ENCODE data around the gene ESRP2.

ESRP2 gene

DNA sequence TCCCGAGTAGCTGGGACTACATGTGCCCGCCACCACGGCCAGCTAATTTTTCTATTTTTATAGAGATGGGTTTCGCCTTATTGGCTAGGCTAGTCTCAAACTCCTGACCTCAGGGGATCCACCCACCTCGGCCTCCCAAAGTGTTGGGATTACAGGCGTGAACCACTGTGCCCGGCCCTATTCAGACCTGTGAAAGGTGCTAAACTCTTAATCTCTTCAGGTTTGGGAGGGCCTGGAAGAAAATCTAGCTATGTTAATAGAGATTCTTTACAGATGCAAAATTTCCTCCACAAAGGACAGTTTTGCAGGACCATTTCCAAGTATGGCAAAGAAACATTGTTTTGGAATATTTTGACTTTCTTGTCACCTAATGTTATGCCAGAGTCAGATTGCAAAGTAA lies 6.2 kb upstream of the ESRP2 start:
- DNase-seq = no peak

DNA sequence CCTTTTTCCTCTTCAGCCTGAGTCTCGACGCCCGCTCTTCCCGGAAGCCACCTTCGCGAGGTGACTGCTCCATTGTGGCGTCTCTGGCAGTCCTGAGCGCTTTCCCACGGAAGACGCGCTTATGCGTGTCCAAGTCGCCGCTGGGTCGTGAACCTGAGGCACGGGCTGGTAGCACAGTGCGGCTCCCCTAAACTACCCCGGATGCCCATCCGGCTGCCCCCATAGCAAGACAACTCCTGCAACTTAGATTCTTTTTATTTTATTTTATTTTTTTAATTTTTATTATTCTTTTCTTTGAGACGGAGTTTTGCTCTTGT lies 2.1 kb upstream of the ESRP2 start:
- no peak for DNase-seq

DNA sequence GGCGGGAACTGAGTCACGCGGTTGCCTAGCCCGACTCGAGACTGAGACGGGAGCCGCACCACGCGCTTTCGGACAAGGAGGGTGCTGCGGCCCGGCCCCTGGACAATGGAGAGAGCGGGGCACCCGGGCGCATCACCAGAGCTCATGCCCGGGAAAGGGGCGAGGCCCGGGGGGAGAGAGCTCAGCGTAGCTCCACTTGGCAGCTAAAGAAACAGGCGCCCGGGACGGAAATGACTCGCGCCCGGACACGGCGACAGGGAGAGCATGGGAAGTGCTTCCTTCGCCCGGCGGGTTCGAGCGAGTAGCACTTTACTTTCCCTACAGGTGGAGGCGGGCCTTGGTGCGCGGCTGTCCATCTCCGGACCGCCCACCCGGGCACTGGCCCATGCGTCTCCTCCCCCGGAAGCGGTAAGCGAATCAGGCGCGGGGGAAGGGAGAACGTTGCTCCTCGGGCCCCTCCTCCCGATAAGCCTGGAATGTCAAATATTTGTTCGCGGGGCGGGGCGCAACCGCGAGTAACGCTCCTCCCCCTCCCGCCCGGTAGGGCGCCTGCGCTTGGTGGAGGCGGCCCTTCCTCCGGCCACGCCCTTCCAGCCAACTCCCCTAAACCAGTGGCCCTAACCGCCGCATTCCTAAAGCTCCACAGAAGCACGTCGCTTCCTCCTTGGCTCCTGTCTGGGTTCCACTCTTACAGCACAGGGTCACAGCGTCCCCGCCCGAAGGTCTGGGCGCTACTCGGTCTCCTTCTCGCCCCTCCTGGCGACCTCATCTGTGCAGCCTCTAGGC lies 1.5 kb upstream of the ESRP2 start:
- DNase-seq = peak in 55 of 56 donors; percentile 64 to 96 (median 90)

DNA sequence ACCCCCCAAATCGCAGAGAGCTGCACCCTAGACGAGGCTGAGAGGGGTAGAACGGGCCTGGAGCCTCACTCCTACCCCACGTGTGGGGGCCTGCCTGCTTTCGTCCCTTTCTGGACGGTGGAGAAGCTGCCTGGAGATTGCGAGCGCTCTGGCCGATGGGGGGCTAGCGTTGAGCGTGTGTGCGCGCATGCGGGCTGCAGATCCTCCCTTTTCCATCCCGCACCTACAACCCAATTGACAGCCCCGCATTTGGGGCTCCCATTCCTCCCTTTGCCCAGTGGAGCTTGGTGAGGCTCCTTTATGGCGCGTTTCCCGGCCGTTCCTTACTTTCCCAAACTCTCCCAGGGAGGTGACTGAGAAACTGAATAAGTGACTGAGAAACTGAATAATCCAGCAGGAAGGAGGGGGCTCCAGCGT lies 907 bp upstream of the ESRP2 start:
- peak in 3 of 56 donors; percentile 39 to 57 (median 52) for DNase-seq

DNA sequence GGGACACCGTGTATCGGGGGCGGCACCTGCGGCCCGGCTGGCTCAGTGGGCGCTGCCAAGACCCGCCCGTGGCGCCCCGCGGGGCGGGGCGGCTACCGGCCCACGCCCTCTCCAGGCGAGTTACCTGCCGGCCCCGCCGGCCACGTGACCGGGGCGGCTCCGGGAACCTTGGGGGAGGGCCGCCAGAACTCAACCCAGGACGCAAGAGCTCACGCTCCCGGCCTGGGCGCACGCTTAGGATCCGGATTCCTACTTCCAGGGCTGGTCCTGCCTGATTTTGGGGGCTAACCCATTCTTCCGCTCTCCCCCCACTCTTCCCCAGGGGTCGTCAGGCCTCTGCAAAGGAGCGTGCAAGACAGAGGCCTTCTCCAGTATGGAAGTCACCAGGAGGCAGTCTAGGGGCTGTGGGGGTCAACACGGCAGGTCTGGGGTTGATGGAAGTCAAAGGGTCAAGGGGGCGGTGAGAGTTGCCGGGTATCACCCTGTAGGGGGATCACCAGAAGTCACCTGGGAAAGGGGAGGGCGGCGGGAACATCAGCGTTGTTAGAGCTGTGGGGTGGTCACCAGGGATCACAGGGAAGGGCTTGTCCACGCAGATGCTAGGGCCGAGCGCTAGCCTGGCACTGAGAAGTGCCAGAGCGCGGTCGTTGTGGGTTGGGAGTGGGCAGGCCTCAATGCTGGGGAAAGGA lies 354 bp upstream of the ESRP2 start:
- DNase-seq = peak in 1 of 56 donors; percentile 58

DNA sequence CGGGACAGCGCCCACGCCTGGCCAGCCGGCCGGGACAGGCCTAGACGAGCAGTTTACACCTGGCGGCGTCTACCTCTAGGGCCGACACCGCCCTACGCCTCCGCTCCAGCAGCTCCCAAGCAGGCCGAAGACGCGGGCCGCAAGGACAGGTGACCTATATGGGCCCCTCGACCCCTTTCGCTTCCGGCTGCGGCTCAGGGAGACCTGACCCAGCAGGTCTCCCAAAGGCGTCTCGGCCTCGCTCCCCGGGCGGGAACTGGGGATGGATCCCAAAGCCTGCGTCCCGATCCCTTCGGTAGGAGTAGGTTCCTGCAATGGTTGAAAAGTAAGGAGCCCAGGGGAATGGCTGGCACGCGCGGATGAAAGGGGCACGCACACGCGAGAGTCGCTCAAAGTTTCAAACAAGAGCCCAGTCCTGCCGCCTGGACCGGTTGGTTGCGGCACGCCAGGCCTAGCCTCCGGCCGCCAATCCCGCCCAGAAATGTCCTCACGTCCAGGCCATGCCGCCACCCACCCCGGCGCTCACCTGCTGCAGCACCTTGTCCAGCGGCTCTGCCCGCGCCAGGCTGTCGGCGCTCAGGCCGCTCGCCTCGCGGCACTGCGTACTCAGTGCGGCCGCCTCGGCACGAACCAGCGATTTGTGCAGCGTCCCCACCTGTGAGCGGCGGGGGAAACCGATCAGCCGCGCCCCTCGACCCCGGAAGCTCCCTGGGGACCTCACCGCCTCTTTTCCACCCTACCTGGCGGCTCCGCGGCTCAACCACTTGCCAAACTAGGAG lies 630 bp downstream of the ESRP2 start:
- DNase-seq = no peak

DNA sequence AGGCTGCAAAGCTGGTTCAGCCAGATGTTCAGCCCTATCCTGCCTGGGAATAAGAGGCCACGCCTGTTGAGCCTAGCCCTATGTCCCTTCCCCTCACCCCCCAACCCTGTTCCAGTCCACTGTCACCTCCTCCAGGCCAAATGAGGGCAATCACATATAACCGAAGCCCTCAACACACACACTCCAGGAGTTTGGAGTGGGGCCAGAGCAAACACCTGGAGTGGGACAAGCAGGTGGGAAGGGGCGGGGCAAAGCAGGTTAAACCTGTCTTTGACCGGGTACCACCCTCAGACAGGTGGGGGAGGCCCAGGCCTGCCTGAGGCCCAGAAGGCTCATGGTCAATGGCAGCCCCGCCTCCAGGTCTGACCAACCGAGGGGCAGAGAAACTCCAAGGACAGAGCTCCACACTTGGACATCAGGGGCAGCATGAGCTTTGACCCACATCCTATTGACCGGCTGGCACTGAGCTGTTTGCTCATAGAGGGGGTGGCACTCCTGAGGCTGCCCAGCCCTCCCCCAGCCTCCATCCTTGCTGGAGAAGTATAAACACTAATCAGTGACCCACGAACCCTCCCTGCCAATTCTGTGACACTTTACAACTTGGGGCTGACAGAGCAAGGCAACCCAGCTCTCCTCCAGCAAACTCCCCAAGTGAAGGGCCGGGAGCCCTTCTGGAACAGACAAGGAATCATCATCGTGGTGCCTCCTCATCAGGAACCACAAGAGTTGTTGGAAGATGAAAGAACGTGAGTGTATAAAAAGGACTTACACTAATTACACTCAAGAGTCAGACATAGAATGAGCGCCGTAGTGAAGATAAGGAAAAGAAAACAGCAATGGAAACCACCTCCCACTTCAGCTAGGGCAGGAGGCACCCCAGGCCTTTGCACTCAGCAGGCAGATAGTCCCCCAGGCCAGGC lies 1.5 kb downstream of the ESRP2 start:
- DNase-seq = no peak

DNA sequence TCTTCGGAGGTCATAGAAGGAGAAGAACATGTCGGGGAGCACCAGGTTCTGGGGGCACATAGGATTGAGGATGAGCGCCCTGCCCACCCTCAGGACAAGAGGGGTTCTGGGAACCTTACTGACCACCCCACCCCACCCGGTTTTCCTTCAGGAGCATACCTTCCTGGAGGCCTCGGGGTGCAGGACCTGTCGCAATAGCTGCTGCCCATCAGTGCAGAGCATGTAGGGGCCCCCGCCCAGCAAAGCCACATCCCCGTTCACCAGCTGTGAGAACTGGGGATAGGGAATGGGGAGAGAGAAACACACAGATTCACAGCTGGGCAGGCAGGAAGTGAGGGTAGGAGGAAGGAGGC lies 2.1 kb downstream of the ESRP2 start:
- no peak for DNase-seq

DNA sequence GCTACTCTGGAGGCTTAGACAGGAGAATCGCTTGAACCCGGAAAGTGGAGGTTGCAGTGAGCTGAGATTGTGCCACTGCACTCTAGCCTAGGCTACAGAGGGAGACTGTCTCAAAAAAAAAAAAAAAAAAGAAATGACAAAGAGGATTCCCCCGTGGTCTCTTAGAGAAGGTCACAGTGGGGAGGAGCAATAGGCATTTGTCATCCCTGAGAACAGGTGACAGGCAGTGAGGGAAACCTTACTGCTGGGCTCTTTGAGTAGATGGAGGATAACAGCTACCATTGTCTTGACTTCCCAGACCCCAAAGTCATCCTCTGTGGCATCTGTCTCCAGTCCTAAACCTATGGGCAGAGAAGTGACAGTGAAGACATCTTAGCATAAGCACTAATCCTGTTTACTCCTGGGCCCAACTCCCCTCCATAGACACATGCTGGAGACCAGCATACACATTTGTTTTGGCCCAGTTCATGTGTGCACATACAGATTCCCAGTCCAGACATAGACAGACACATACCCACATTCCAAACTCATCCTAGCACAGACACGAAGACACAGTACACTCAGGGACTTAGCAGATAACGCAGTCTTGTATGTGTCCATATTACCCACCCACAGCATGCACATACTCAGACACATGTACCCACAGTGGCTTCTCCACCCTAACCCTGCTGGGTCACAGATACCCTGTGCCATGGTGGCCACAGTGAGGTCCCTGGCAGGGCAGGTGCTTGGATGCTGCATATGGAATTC lies 2.7 kb downstream of the ESRP2 start:
- no peak for DNase-seq

DNA sequence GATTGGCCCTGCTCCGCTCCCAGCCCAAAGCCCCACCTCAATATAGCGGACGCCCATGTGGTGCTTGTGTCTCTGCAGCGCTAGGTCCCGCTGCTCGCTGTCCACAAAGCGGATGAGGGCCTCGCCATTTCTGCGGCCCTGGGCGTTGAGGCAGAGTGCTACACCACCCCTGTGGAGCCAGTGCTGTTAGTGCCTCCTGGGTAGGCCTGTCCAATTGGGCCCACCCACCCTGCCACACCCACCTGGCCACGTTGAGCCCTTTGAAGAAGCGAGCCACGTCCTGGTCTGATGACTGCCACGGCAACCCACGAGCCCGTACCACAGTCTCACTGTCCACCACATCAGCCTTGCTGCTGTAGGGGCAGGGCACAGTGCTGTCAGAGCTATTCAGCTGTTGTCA lies 3.6 kb downstream of the ESRP2 start:
- DNase-seq = no peak

DNA sequence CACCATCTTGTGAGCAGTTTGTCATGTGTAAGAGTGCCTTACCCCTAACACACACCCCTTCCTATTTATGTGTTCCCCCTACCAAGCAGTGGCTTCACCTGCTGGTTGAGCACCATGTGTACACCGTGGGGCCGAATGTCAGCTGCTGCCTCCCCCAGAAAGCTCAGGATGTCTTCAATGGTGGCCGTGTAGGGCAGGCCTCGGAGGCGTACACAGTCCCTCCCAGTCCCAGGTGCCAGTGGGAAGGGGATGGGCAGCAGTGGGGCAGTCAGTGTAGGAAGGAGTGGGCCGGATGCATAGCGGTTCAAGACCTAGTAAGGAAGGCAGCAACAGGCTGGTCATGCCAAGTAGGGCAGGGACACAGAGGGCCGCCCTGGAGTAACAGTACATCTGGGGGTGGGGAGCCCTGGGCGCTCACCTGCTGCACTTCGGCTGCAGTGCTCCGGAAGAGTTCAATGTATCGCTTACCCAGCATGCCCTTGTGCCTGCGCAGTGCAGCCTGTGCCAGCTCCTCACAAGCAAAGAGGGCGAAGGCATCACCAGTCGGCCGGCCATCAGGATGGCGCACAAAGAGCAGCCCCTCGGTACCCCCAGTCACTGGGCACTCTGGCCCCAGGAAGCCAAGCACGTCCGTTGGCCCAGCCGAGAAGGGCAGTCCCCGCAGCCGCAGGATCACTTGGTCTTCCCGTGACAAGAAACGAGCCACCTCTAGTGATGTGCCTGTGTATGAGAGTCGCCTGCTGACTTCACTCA lies 4.4 kb downstream of the ESRP2 start:
- DNase-seq = no peak

DNA sequence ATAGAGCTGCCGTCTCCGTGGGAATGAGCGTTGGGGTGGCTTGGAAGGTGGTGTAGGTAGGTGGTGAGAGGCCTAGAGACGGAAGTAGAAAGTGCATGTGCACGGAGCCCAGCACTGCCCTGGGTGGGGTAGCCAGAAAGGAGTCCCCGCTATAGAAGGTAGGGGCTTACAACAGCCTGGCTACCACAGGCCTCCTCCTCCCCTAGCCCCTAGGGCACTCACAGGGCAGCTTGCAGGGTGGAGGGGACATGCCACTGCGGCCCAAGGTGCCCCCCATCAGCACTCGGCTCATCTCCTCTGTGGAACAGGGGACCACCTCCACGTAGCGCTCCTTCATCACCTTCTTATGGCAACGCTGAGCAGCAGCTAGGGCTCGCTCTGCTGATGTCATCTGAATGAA lies 5.0 kb downstream of the ESRP2 start:
- DNase-seq = no peak

DNA sequence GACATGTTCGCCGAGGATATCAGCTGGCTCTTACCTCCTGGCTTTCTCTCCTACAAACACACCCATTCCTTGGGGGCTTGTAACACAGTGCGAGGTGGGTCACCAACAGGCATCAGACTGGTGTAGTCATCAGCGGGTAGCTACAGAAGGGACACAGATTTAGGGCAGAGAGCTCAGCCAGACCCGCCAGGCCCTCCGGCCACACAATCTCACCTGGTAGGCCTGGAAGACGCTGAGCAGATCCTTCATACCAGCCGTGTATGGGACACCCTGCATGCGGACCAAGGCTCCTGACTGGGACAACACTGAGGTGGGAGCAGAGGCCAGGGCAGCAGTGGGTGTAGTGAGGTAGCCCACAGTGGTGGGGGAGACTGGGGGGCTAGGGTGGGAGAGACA lies 5.8 kb downstream of the ESRP2 start:
- no peak for DNase-seq

DNA sequence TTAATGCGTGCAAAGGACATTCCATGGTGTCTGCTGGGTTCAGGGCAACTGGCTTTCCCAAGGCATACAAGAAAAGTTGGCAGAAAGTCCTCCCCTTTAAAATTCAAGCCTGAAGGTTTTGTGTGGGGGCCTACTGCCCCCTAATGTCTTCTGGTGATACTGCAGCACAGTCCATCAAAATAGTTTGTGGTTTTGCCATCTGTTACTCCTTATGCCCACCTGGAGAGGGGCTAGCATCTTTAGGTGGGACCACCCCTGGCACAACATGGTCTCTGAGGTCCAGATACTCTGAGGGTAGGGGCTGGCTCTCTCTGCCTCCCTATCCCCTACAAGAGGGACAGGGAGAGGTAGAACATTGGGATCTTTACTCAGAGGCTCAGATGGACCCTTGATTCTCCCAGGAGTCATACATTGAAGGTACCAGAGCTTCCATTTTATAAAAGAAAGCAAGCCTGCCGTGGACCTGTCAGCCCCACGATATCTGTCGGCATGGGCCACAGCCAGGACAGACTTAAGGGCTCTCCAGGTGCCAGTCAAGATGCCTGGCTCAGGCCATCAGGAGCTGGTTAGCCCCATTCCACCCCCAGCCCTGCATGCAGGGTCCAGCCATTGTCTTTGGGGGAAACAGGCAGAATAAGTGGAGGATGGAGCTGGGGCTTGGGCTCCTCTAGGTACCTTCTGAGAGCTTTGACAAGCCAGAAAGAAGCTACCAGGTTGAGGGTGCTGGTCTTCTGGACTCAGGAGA lies 6.3 kb downstream of the ESRP2 start:
- peak in 31 of 56 donors; percentile 11 to 67 (median 31) for DNase-seq

DNA sequence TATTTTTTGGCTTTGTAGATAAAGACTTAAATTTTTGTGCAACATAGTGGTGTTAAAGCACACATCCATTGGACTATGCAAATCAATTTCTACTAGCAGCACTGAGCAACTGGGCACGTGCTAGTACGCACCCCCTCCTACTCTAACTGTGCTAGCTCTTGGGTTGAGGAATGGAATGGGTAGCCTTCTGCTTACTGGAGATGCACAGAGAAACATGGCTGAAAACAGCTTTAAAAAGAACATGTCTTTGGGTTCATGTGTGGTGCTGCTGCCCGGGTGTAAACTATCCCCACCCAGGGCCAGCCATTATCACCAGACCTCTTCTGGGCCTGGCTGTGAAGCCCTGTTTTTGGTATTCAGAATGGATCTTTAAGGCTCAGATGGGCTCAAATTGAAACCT lies 7.3 kb downstream of the ESRP2 start:
- DNase-seq = no peak

DNA sequence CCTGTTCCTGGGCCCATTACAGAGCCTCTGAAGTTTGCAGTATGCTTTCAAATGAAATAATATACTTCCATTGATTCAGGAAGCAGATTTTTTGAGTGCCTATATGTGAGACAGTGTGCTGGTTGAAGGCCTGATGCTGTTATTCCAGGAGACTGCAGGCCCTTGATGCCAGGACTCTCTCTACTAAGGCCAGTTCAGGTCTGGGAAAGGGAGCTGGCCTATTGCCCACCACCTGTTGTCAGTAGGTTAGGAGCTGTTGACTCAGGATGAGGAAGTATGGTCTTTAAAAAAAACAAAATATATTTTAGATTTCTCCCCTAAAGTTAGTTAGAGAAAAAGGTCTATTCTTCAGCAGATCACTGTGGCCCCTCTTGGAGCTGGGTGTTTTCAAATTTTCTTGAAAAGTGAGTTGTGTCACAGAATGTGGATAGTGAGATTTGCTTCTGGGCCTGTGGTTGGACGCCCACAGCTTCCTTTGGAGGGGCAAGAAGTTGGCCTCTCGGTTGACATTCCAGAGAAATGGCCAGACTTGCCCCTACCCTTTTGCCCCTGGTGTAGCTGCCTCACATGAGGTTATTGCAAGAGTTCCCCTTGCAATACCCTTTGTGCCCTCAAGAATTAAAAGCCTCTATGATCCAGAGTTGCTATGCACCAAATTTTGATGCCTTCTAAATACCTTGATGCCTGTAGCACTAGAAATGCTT lies 7.9 kb downstream of the ESRP2 start:
- DNase-seq = no peak

DNA sequence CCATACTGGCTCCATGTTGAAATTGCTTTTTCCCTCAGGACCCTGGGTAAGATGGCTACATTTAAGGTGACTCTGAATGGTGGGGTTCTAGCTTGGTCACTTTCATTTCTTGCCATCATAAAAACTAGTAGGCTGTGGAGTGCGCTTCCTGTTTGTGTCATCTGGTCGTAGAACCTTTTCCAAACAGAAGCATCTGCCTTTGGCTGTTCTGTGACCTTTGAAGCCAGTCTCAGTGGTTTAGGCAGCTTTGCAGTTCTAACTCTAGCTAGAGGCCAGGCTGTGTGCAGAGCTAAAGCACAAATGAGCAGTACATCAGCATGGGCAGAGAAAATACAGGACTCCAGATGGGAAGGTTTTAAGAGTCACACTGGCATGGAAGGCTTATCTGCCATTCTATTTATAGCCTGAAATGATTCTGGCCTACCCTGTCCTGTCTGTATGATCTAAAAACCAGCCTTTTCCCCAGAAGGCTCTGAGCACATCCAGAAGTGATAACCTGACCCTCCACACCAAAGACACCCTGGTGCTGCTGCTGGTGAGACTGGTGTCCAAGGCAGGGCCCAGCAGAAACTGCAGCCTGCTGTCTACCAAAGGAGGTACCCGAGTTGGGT lies 8.6 kb downstream of the ESRP2 start:
- DNase-seq = no peak

DNA sequence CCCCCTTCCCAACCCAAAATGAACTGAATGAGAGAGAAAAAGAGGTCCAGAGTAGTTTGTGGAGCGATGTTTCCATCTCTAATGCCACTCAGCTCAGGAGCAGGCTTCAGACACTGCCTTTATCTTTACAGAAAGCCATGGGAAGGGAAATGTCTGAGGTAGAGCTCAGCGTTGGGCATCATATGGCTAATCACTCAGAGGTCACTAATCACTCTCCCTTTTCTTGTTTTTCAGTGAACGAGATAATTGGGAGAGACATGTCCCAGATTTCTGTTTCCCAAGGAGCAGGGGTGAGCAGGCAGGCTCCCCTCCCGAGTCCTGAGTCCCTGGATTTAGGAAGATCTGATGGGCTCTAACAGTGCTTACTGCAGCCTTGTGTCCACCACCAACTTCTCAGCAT lies 9.8 kb downstream of the ESRP2 start:
- DNase-seq = no peak
